Renal cortical epithelial cell (primary cell): ENCODE results near the gene EN2. TPM values are rescaled to one million over a fixed set of nuclear protein-coding genes. Genes with fewer than 3 reads are reported as not detected.

Source experiments
- DNase-seq: peaks from one replicate; pipeline ENCODE4 v3.0.0-alpha.2; 2011; ENCODE audit warnings: low read depth
- total RNA-seq: library from RNA; depleted of rRNA; stranded (reverse); fragments of >200 nt; gene quantifications from 2 replicates; pipeline ENCODE4 v1.2.3, GENCODE V29; 2014

The EN2 gene
- total RNA-seq, 1 donor from 2014 or later: 0.05 TPM

GRCh38 chr7:155464183-155464582 is 6.3 kb downstream of the EN2 start:
- DNase-seq: no peak

GRCh38 chr7:155464948-155465739 is 7.2 kb downstream of the EN2 start:
- DNase-seq: no peak

- no peak for DNase-seq
Measured at GRCh38 chr7:155465761-155466141, 7.8 kb downstream of the EN2 start.

- no peak for DNase-seq
Measured at GRCh38 chr7:155466142-155466813, 8.3 kb downstream of the EN2 start.

GRCh38 chr7:155466814-155467733 is 9.1 kb downstream of the EN2 start:
- no peak for DNase-seq

GRCh38 chr7:155467846-155468784 is 10.2 kb downstream of the EN2 start:
- no peak for DNase-seq

- DNase-seq: no peak
Measured at GRCh38 chr7:155468785-155469148, 10.8 kb downstream of the EN2 start.

GRCh38 chr7:155469311-155470185 is 11.6 kb downstream of the EN2 start:
- DNase-seq: no peak

GRCh38 chr7:155470186-155470487 is 12.2 kb downstream of the EN2 start:
- DNase-seq: no peak

GRCh38 chr7:155470686-155471638 is 13.0 kb downstream of the EN2 start:
- peak; percentile 41 for DNase-seq

- DNase-seq: peak; percentile 47
Measured at GRCh38 chr7:155471718-155472117, 13.8 kb downstream of the EN2 start.

GRCh38 chr7:155477476-155477875 is 19.5 kb downstream of the EN2 start:
- DNase-seq: no peak

GRCh38 chr7:155481764-155482163 is 23.8 kb downstream of the EN2 start:
- DNase-seq: no peak

- no peak for DNase-seq
Measured at GRCh38 chr7:155482511-155483183, 24.7 kb downstream of the EN2 start.

GRCh38 chr7:155483245-155483644 is 25.3 kb downstream of the EN2 start:
- no peak for DNase-seq

GRCh38 chr7:155483868-155484325 is 26.0 kb downstream of the EN2 start:
- DNase-seq: no peak

GRCh38 chr7:155484483-155485399 is 26.8 kb downstream of the EN2 start:
- no peak for DNase-seq
